NCI-H2081 (cell line): ENCODE measurements around the gene FSIP1.

ENCODE experiments used
- DNase-seq, 2 experiments: peaks; one replicate each; lab custom pipeline; 2025; lab: John Stamatoyannopoulos, UW

Gene FSIP1

DNA sequence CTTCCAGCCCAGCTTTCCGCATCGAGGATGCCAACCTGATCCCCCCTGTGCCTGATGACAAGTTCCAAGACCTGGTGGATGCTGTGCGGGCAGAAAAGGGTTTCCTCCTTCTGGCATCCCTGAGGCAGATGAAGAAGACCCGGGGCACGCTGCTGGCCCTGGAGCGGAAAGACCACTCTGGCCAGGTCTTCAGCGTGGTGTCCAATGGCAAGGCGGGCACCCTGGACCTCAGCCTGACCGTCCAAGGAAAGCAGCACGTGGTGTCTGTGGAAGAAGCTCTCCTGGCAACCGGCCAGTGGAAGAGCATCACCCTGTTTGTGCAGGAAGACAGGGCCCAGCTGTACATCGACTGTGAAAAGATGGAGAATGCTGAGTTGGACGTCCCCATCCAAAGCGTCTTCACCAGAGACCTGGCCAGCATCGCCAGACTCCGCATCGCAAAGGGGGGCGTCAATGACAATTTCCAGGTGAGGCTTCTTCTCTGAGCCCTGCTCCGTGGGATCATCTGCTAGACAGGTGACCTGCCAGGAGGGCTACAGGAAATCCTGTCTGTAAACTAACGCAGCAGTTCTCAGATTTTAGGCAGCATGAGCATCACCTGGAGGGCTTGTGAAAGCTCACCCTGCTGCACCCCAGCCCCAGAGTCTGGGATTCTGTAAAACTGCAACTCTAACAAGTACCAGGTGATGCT lies 200.2 kb downstream of the FSIP1 start:
- no peak for DNase-seq

DNA sequence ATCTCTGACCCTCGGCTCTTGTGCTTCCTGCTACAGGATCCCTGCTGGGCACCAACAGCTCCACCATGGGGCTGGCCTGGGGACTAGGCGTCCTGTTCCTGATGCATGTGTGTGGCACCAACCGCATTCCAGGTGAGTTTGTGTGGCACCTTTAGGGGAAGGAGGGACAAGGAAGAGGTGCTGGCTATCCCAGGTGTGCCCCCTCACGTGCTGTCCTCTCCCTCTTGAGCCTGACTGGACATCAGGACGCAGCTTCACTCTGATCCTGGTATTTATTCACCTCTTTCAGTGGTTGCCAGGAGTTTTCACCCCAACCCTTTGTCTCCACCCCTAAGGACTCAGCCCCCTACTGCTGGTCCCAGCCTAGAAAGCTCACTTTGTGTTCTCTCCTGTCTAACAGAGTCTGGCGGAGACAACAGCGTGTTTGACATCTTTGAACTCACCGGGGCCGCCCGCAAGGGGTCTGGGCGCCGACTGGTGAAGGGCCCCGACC lies 200.8 kb downstream of the FSIP1 start:
- DNase-seq: no peak

DNA sequence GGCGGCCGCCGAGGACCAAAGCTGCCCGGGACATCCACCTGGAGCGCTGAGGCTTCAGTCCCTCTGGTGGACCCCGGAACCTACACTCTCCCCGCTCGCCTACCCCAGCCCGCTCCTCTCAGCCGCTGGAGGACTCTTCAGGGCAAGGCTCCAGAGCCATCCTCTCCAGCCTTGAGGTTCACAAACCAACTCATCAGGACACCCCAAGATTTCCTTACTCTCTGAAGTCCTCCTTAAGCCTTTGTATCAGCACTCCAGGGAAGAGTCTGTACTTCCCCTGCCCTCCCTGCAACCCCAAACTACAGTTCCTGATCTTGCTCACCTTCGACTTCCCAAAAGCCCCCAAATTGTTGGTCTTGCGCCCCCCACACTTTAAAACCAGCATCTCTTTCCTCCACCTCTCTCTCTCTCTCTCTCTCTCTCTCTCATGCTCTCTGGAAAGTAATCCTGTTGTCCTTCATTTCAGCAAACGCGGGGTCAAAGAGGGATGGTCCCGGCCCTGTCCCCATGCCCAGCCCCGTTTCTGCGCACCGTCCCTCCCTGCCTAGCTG lies 201.3 kb downstream of the FSIP1 start:
- no peak for DNase-seq

DNA sequence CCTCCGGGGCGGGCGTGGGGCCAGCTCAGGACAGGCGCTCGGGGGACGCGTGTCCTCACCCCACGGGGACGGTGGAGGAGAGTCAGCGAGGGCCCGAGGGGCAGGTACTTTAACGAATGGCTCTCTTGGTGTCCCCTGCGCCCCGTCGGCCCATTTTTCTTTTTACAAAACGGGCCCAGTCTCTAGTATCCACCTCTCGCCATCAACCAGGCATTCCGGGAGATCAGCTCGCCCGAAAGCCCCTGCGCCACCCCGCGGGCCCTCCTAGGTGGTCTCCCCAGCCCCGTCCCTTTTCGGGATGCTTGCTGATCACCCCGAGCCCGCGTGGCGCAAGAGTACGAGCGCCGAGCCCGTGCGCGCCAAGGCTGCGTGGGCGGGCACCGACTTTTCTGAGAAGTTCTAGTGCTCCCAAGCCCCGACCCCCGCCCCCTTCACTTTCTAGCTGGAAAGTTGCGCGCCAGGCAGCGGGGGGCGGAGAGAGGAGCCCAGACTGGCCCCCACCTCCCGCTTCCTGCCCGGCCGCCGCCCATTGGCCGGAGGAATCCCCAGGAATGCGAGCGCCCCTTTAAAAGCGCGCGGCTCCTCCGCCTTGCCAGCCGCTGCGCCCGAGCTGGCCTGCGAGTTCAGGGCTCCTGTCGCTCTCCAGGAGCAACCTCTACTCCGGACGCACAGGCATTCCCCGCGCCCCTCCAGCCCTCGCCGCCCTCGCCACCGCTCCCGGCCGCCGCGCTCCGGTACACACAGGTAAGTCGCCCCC lies 202.0 kb downstream of the FSIP1 start, which contains the start of gene THBS1:
Gene THBS1, plus strand, starts transcription at position 595 of the 757 bp plus-strand sequence. CDS start 779 bp downstream, outside the sequence.
- no peak for DNase-seq

DNA sequence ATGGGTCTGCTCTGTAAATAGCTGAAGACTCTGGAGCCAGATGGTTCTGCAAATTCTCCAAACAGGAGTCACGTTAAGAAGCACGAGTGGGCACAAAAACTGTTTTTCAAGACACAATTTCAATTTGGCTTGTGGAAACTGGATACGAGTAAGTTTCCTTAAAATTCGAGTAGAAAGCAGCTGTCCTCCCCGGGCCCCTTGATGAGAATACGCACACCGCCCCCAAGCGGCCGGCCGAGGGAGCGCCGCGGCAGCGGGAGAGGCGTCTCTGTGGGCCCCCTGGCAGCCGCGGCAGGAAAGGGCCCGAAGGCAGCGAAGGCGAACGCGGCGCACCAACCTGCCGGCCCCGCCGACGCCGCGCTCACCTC lies 202.5 kb downstream of the FSIP1 start:
- peak; percentile 75 to 85 for DNase-seq

DNA sequence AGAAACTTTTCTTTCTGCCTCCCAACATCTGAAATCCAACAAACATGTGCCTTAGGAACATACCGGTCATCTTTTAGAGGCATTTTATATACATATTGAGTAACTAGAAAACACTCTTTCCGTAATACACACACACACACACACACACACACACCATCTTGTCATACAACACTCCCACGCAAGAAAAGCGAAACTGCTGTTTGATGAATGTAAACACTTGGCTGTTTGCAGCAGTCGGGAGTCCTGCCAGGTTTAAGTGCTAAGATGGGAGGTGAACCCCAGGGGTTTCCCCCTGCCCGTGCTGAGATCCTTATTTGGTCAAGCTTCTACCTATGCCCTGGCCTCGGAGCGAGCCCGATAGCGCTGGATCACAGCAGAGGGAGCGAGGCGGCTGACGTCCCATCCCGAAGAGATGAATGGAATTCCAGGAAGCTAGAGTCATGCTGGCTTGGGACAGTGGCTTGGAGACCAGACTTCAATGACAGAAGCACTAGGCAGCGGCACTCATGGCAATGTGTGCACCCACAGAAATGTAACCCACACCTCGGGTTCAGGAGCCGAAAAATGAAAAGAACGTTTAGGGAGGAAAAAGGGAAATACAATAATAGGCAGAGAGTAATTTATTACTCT lies 203.0 kb downstream of the FSIP1 start:
- peak in 1 of 2 experiments; percentile 20 for DNase-seq

DNA sequence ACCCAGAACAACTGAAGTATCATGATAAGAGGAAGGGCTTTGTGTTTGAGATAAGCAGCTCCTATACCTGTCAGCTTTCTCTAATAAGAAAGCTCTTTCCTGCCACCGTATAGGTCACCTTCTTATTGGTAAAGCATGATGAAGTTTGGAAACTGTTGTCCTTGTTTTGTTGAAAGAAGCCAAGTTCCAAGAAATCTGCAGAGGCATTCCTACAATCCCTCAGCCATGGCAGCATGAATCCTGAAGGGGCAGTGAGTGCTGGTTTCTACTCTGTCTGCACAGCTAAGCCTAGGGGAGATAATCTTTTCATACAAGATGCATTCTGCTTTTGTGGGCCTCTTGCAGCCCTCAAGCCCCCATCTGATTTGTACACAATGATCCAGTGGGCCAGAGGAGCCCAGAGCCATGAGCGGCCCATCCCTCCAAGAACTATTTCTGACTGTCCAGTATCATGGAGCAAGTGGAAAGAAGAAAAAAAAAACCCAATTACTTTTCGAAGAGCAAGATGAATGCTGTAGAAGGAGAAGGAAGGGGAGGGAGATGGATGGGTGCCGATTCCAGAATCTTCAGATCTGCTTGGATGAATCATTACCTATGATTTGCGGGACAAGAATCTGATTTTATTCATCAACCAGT lies 203.7 kb downstream of the FSIP1 start:
- no peak for DNase-seq

DNA sequence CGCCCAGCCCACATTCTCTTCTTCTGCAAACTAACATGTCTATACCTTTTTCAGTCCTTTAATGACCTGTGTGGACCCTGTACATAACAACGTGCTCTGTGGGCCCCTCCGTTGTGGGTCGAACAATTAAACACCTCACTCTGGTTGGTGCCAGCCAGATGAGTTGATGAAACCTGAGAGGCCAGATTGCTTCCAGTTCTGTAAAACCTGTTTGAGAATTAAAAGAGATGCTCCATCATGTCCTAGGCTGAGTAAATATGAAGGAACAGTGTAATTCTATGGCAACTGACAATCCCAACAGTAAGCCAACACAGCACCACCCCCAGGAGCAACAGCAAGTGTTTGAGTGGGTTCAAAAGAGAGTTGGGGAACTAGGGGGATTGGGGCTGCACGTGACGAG lies 207.5 kb downstream of the FSIP1 start:
- no peak for DNase-seq

DNA sequence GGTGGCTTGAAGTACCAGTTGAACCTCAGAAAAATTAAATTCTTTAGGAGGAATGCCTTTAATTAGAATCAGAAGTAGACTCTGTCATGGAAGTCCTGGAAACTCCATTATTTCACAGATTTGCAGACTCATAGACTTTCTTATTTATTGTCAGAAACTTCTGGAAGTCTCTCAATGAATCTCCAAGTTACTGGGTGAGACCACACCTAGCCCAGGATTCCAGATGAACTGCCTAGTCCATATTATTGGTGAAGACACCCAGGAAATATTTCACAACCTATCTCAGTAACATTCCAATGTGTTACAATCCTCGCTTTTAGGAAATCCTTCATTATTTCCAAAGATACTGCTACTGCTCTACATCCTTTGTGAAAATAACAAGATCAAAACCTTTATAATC lies 208.2 kb downstream of the FSIP1 start:
- no peak for DNase-seq

DNA sequence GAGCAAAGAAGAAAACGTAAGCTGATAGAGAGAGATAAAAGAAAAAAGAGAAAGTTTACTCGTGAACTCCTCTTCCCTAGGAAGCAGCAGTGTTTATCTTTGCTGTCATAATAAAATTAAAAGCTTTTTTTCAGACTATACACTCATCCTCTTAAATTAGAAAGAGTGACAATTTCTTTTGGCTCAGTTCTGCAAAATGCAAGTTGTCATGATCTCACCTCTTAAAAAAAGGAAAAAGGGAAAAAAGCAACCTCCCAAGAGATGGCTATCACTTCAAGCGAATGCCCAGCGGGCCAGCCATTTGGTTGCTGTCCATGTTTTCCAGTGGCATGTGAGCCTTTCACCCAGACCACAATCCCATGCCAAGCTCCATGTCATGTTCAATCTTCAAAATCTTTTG lies 208.8 kb downstream of the FSIP1 start:
- DNase-seq: no peak

DNA sequence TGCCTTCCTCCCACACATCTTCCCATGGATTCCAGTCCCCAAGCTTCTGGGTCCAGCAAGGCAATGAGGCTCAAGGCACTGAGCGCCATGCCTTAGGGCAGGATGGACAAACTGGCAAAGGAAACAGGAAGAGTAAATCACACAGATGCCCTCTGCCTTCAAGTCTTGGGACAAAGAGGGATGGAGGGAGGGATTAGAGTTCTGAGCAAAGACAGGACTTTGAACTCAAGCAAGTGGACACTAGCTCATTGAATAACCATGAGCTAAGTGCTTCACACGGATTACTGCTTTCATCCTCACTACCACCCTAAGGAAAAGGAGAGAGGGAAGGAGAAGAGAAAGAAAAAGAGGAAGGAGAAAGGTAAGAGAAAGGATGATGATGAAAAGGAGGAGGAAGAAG lies 209.4 kb downstream of the FSIP1 start:
- DNase-seq: no peak

DNA sequence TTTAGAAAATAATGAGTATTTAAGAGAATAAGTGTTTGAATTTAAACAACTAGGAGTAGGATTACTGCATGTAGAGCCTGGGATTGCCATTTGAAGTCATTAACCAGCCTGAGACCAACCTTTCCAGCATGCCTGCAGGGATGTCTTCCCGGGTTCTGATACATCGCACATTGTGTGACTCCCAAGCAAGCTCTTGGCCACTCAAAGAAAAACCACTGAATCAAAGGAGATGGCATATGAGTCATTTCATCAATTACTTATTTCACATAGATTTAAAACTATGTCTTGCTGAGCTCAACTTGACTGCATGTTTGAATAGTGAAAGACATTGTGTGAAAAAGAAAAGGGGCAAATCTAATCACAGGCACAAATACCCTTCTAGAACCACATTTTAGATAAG lies 216.8 kb downstream of the FSIP1 start:
- no peak for DNase-seq

DNA sequence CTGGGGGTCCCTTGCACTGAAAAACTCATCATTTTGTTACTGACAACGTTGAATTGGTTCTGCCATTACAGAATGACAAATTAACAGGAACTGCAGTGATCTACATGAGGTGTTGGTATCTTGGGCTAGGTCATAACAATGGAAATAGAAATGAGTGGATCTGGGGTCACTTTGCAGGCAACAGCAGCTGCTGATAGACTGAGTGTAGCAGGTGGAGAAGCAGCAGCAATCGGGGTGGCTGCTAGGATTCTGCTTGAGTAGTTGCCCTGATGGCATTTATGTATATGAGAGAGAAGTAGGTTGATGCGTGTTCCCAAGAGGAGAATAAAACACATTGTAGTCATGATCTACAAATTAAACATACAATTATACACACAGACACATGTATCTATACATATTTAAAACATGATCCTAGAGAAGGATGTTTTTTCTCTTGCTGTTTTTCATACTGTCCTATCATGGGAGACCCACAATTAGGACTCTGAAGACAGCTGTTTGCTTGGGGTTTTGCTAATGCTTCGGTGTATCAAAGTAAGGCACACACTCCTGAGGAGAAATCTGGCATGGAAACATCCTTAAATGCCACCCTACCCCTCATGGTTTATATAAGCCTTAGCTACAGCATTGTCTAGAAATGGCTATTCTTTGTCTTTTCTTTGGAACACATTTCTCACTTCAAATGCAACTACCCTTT lies 217.5 kb downstream of the FSIP1 start:
- no peak for DNase-seq

DNA sequence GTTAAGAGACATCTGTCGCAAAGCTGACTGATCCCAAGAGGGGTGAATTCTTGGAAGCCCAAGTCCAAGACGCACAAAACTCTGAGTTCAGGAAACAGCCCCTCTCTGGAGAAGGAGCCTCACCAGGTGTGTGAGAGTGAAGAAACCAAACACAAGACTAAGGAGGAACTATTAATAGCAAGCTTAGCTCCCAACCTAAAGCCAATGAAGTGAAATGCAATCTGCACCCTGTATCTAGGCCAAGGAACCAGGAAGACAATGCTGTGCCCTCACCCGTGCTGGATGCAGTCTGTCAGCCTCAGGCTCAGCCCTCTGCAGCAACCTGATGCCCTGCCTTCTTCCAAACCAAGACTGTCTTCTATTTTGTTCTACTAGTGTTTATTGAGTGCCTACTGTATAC lies 224.2 kb downstream of the FSIP1 start:
- DNase-seq: no peak

DNA sequence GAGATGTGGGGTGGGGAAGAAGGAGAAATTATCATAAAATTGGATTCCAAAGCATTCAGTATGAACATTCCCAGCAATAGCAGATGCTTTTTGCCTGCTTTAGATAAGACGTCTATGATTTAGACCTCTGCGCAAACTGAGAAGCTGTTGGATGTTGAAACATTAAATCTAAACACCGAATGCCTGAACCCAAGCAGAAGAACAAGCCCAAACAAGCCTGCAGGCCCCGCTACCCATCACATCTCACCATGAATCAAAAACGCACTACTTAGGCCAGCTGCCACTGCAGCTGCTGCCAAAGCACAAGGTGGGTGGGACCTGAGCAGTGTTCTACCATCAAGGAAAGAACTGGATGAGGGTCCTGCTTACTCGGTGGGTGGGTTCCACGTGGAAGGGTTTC lies 226.2 kb downstream of the FSIP1 start:
- DNase-seq: peak in 1 of 2 experiments; percentile 12

DNA sequence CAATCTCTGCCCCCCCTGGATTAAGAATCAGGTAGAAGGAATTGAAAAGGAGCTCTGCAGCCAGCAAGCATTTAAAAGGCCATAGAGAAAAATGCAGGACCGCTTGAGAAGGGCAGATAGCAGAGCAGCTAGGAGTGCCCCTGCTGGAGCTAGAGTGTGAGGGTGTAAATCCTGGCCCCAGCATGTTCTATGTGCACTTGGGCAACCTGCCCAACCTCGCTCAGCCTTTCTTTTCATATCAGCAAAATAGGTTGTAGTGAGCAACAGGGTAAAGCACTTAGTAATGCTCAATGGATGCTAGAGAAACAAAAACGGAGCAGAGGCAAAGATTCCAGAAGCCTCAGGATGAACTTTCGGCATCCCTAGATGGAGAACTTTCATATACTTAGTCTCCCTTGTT lies 226.8 kb downstream of the FSIP1 start:
- peak in 1 of 2 experiments; percentile 6 for DNase-seq

DNA sequence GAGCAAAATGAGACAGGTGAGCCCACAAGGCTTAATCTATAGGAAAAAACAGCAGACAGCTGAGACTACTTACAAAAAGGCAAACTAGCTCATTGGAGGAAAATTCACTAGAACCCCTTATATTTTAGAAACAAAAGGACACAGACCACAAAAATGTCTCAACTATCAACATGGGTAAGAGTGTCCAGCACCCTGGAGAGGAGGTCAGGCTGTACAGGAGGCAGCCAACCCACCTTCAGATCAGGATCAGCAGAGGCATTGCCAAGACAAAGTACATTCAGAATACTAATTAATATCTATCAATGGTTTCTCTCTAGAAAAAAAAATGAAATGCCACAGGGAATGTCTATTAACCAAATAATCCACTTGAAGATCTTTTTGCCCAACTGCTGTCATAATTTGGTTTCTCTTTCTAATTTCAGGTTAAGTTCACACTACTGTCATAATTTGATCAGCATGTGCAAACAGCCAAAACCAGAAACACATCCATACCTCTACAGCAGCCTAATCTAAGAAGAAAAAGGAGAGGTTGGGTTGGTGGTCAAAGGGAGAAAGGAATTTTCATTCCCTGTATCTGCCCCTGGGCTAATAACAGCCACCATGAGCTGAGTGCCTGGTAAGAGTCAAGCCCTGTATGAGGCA lies 227.8 kb downstream of the FSIP1 start:
- no peak for DNase-seq

DNA sequence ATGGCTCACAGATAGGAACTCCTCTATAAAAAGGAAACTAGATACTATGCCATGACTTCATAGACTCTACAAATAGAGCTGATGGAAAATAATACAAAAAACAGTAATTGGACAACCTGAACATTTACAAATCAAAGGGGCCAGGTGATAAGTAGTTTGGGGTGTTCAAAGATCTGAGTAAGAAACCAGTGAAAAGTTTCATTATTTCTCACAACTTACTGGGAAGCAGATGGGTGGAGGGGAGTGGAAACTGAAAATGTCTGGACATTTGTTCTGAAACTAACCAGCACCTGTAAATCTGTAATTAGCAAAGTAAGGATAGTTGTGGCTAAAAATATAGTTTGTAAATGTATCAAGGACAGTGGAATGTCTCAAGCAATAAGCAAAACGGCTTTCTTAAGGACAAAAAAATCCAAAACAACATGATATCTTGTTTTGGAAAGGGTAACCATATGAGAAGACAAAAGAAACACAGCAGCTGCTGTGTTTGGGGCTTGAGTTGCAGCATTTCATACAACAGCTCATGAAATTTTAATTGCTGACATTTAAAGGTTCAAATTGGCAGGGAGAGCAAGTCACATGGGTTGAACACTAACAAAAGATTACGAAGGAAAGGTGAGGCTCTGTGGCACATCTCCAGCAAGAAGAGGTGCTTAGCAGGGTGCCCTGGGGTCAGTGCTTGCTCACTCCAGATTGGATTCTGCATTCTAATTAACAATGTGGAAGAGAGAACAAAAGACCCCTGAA lies 228.5 kb downstream of the FSIP1 start:
- peak; percentile 36 to 81 for DNase-seq

DNA sequence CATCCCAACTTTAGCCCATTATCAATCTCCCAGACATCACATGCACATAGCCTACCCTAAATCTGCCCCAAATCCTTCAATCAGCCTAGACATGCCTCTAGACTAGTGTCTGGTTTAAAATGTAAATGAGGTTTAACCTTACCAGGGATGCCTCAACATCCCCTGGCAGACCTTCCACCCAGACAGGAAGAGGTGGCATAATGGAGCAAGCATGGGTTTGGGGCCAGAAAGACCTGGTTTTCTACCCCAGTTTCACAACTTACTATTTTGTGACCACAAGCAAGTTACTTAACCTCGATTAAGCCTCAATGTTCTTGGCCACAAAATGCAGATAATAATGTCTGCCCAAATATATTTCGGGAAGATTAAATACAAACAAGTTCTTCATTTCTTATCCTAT lies 230.1 kb downstream of the FSIP1 start:
- DNase-seq: no peak

DNA sequence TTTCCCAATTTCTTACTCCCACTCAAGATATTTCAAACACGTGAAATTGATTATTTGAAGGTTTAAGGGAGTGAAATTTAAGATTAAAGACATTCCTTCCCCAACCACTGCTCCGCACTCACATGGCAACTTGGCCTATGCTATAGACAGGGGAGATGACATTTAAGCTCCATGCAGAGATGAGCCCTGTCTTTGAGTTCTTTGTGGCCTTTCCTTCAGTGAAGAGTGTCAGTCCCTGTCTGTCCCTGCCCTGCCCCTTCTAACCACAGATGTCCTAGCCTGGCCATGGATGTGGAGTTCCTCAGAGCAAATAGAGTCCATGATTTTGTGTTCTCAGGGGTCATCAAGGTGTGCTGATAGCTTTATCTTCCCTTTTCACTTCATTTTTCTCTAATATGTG lies 231.2 kb downstream of the FSIP1 start:
- DNase-seq: no peak
